H9 (cell line): Measurements from ENCODE around the gene GGTLC2. TPM values are rescaled to one million over a fixed set of nuclear protein-coding genes. Genes with fewer than 3 reads are reported as not detected.

Experiments
- DNase-seq: peaks from one replicate; pipeline ENCODE4 v3.0.0-alpha.2; 2017
- H2AFZ ChIP-seq: one replicate; pipeline ENCODE4 v1.6.1; 2013; ENCODE audit warnings: mild to moderate bottlenecking, low read length, control low read depth, moderate library complexity
- H2AK5ac ChIP-seq: 2 replicates; pipeline ENCODE4 v1.6.1; 2013; ENCODE audit warnings: low read length, control low read depth, mixed read lengths; ENCODE audit not compliant: insufficient read length
- H2BK120ac ChIP-seq: one replicate; pipeline ENCODE4 v1.6.1; 2013; ENCODE audit warnings: low read depth, mild to moderate bottlenecking, low read length, control low read depth, inconsistent platforms; ENCODE audit not compliant: poor library complexity, severe bottlenecking
- H2BK12ac ChIP-seq: 2 replicates; pipeline ENCODE4 v1.6.1; 2013; ENCODE audit warnings: low read length, control low read depth, mixed read lengths, low read depth; ENCODE audit not compliant: insufficient read length
- H2BK15ac ChIP-seq: 2 replicates; pipeline ENCODE4 v1.6.1; 2013; ENCODE audit warnings: low read depth, low read length, control low read depth
- H2BK20ac ChIP-seq: one replicate; pipeline ENCODE4 v1.6.1; 2013; ENCODE audit warnings: low read depth, mild to moderate bottlenecking, low read length, control low read depth, inconsistent platforms; ENCODE audit not compliant: poor library complexity, severe bottlenecking
- H2BK5ac ChIP-seq: 2 replicates; pipeline ENCODE4 v1.6.1; 2013; ENCODE audit warnings: low read length, control low read depth, mixed read lengths; ENCODE audit not compliant: insufficient read length
- H3K14ac ChIP-seq: 2 replicates; pipeline ENCODE4 v1.6.1; 2013; ENCODE audit warnings: low read length, control low read depth; ENCODE audit not compliant: insufficient read depth
- H3K18ac ChIP-seq: 2 replicates; pipeline ENCODE4 v1.6.1; 2013; ENCODE audit warnings: low read depth, mild to moderate bottlenecking, mixed read lengths, low read length, control low read depth; ENCODE audit not compliant: insufficient read length
- H3K23ac ChIP-seq: 2 replicates; pipeline ENCODE4 v1.6.1; 2013; ENCODE audit warnings: low read length, control low read depth, mixed read lengths, low read depth; ENCODE audit not compliant: insufficient read length
- H3K23me2 ChIP-seq: 2 replicates; pipeline ENCODE4 v1.6.1; 2013; ENCODE audit warnings: low read depth, mild to moderate bottlenecking, mixed read lengths, low read length, control low read depth; ENCODE audit not compliant: insufficient read length, poor library complexity, severe bottlenecking
- H3K27ac ChIP-seq: 2 replicates; pipeline ENCODE4 v1.5.1; 2013; ENCODE audit warnings: low read length, control low read depth, mixed read lengths, low read depth; ENCODE audit not compliant: insufficient read length
- H3K27me3 ChIP-seq: 2 replicates; pipeline ENCODE4 v1.6.1; 2013; ENCODE audit warnings: low read length, control low read depth, inconsistent platforms; ENCODE audit not compliant: insufficient read depth
- H3K4ac ChIP-seq: 2 replicates; pipeline ENCODE4 v1.6.1; 2013; ENCODE audit warnings: low read depth, mild to moderate bottlenecking, control low read depth, inconsistent platforms, low read length, moderate library complexity
- H3K4me1 ChIP-seq: 2 replicates; pipeline ENCODE4 v1.6.1; 2013; ENCODE audit warnings: low read length, control low read depth, inconsistent platforms; ENCODE audit not compliant: insufficient read depth
- H3K4me2 ChIP-seq: 2 replicates; pipeline ENCODE4 v1.6.1; 2013; ENCODE audit warnings: low read length, control low read depth, mixed read lengths; ENCODE audit not compliant: insufficient read length, insufficient read depth
- H3K56ac ChIP-seq: 2 replicates; pipeline ENCODE4 v1.6.1; 2013; ENCODE audit warnings: low read depth, mild to moderate bottlenecking, mixed read lengths, low read length, control low read depth; ENCODE audit not compliant: insufficient read length
- H3K79me1 ChIP-seq: 2 replicates; pipeline ENCODE4 v1.6.1; 2013; ENCODE audit warnings: low read depth, mild to moderate bottlenecking, moderate library complexity, low read length, control low read depth, inconsistent platforms; ENCODE audit not compliant: insufficient read depth, poor library complexity, severe bottlenecking
- H3K79me2 ChIP-seq: 2 replicates; pipeline ENCODE4 v1.6.1; 2013; ENCODE audit warnings: low read length, control low read depth, inconsistent platforms; ENCODE audit not compliant: insufficient read depth
- H3K9ac ChIP-seq: 2 replicates; pipeline ENCODE4 v1.6.1; 2013; ENCODE audit warnings: low read length, control low read depth, mixed read lengths; ENCODE audit not compliant: insufficient read length; ENCODE audit errors: extremely low read depth
- H3K9me3 ChIP-seq: one replicate; pipeline ENCODE4 v1.6.1; 2013; ENCODE audit warnings: low read depth, low read length, inconsistent platforms; ENCODE audit not compliant: control insufficient read depth
- H3T11ph ChIP-seq: one replicate; pipeline ENCODE4 v1.6.1; 2013; ENCODE audit warnings: mild to moderate bottlenecking, low read length, control low read depth, inconsistent platforms
- H4K20me1 ChIP-seq: one replicate; pipeline ENCODE4 v1.6.1; 2013; ENCODE audit not compliant: control insufficient read depth, insufficient read length, insufficient read depth
- H4K5ac ChIP-seq: 2 replicates; pipeline ENCODE4 v1.6.1; 2013; ENCODE audit warnings: low read depth, mild to moderate bottlenecking, mixed read lengths, low read length, control low read depth; ENCODE audit not compliant: insufficient read length
- H4K8ac ChIP-seq: replicated peaks from 2 replicates; pipeline ENCODE4 v1.6.1; 2013; ENCODE audit warnings: low read length, control low read depth, mixed read lengths, low read depth; ENCODE audit not compliant: insufficient read length
- H4K91ac ChIP-seq: 2 replicates; pipeline ENCODE4 v1.6.1; 2013; ENCODE audit warnings: low read depth, mild to moderate bottlenecking, moderate library complexity, mixed read lengths, low read length, control low read depth; ENCODE audit not compliant: insufficient read length
- H3K27ac Mint-ChIP-seq, 3 experiments: 2 replicates in 2 of 3; 3 replicates in 1 of 3; pipeline ENCODE4 v1.8.0; 2020 to 2021; ENCODE audit warnings: mixed read lengths in 3 of 3, mild to moderate bottlenecking in 1 of 3, moderate library complexity in 1 of 3
- H3K27me3 Mint-ChIP-seq: 2 replicates; pipeline ENCODE4 v1.8.0; 2021; ENCODE audit warnings: low read depth, mild to moderate bottlenecking, moderate library complexity, mixed read lengths
- H3K36me3 Mint-ChIP-seq, 3 experiments: 2 replicates in 2 of 3; 3 replicates in 1 of 3; pipeline ENCODE4 v1.8.0; 2020 to 2021; ENCODE audit warnings: low read depth in 3 of 3, mixed read lengths in 3 of 3; ENCODE audit not compliant: insufficient read depth in 1 of 3
- H3K4me1 Mint-ChIP-seq, 2 experiments: 2 replicates each; pipeline ENCODE4 v1.8.0; 2020; ENCODE audit warnings: mixed read lengths in 2 of 2
- H3K4me3 Mint-ChIP-seq, 2 experiments: 2 replicates in 1 of 2; 3 replicates in 1 of 2; pipeline ENCODE4 v1.8.0; 2020 to 2021; ENCODE audit warnings: mild to moderate bottlenecking in 2 of 2, mixed read lengths in 2 of 2, moderate library complexity in 1 of 2
- H3K9me3 Mint-ChIP-seq, 2 experiments: 2 replicates in 1 of 2; 3 replicates in 1 of 2; pipeline ENCODE4 v1.8.0; 2020; ENCODE audit warnings: mild to moderate bottlenecking in 2 of 2, mixed read lengths in 2 of 2, moderate library complexity in 1 of 2
- CTCF ChIP-seq: fragments of 200-600 bp; sonication (generic); conservative IDR thresholded peaks from 3 replicates; pipeline ENCODE4 v1.8.0; 2021; ENCODE audit warnings: antibody characterized with exemption, mild to moderate bottlenecking
- WGBS: extraction: QIAGEN DNeasy Blood & Tissue Kit; methylation state at CpG from one replicate; pipeline ENCODE4 v1.1.7; 2013; ENCODE audit warnings: missing lambda C conversion rate, low lambda C conversion rate, mixed read lengths; ENCODE audit not compliant: insufficient read length; ENCODE audit errors: extremely low coverage; 5-methylcytosine and 5-hydroxymethylcytosine counted together
- total RNA-seq: library from RNA; stranded (reverse); gene quantifications from 2 replicates; pipeline ENCODE4 v1.2.1, GENCODE V29; 2021

GGTLC2 gene
- total RNA-seq, 1 experiment from 2014 or later = not detected

GRCh38 chr22:22618923-22619322 is 25.5 kb upstream of the GGTLC2 start:
- no peak overlapping the region for H2BK5ac ChIP-seq
- no peak overlapping the region for H2BK120ac ChIP-seq
- no peak overlapping the region for H4K5ac ChIP-seq
- H3K27ac Mint-ChIP-seq = no peak overlapping the region
- peaks cover 24% of the 10 kb centered on the region; the same call in 1 of the 2 replicates for H3K27me3 ChIP-seq
- H3K36me3 Mint-ChIP-seq = no peaks in the 10 kb centered on the region
- H3K79me1 ChIP-seq = no peaks in the 10 kb centered on the region
- H4K91ac ChIP-seq = no peak overlapping the region
- H3K4me1 ChIP-seq = no peaks in the 10 kb centered on the region
- H4K20me1 ChIP-seq = no peaks in the 10 kb centered on the region
- H2BK12ac ChIP-seq = no peak overlapping the region
- no peak overlapping the region for H4K8ac ChIP-seq
- no peak for DNase-seq
- no peaks in the 10 kb centered on the region for H3K9me3 ChIP-seq
- H3K27me3 Mint-ChIP-seq = peaks cover 95% of the 10 kb centered on the region
- peaks cover 0 to 2% of the 10 kb centered on the region in 2 experiments; a peak in 1 of 5 replicates for H3K9me3 Mint-ChIP-seq
- H3K4me2 ChIP-seq = no peak overlapping the region
- H3K23ac ChIP-seq = no peak overlapping the region
- no peak overlapping the region for H3T11ph ChIP-seq
- no peak overlapping the region for H3K56ac ChIP-seq
- no peak overlapping the region for H2AFZ ChIP-seq
- H3K4me3 Mint-ChIP-seq = no peak overlapping the region
- H3K14ac ChIP-seq = no peak overlapping the region; the same call in 1 of the 2 replicates
- no peak overlapping the region for H2AK5ac ChIP-seq
- WGBS = no CpG with 5 or more reads among the region's 2 CpGs
- H2BK20ac ChIP-seq = no peak overlapping the region
- H2BK15ac ChIP-seq = no peak overlapping the region
- H3K4ac ChIP-seq = no peak overlapping the region
- no peaks in the 10 kb centered on the region for H3K23me2 ChIP-seq
- H3K79me2 ChIP-seq = no peaks in the 10 kb centered on the region
- H3K27ac ChIP-seq = no peak overlapping the region
- H3K18ac ChIP-seq = no peak overlapping the region
- no peak for TF ChIP-seq CTCF
- H3K4me1 Mint-ChIP-seq = peaks cover 0 to 5% of the 10 kb centered on the region in 2 experiments; a peak in 1 of 4 replicates
- no peak overlapping the region for H3K9ac ChIP-seq
